Smooth muscle cell (in vitro differentiated cells): ENCODE measurements around the gene NRP1. TPM values are rescaled to one million over a fixed set of nuclear protein-coding genes. Genes with fewer than 3 reads are reported as not detected.

Experiments used
- DNase-seq: peaks from one replicate; lab custom pipeline; 2025; ENCODE audit not compliant: unreplicated experiment; lab: John Stamatoyannopoulos, UW
- H2AFZ ChIP-seq: fragments of 200-600 bp; sonication (generic); 2 replicates; pipeline ENCODE4 v1.6.0; 2016; ENCODE audit warnings: antibody characterized with exemption, low read depth, mild to moderate bottlenecking
- H3F3A ChIP-seq: fragments of 200-600 bp; sonication (generic); 2 replicates; pipeline ENCODE4 v1.6.0; 2017; ENCODE audit warnings: antibody characterized with exemption, low read depth
- H3K27ac ChIP-seq: fragments of 200-600 bp; sonication (generic); 2 replicates; pipeline ENCODE4 v1.5.1; 2016; ENCODE audit warnings: low read depth, mild to moderate bottlenecking
- H3K27me3 ChIP-seq: fragments of 200-600 bp; sonication (generic); 2 replicates; pipeline ENCODE4 v1.6.1; 2016; ENCODE audit warnings: low read depth, mild to moderate bottlenecking
- H3K36me3 ChIP-seq: fragments of 200-600 bp; sonication (generic); 2 replicates; pipeline ENCODE4 v1.5.1; 2016; ENCODE audit warnings: low read depth
- H3K4me1 ChIP-seq: fragments of 200-600 bp; sonication (generic); 2 replicates; pipeline ENCODE4 v1.5.1; 2016; ENCODE audit warnings: low read depth
- H3K4me2 ChIP-seq: fragments of 200-600 bp; sonication (generic); 2 replicates; pipeline ENCODE4 v1.6.0; 2016; ENCODE audit warnings: mild to moderate bottlenecking
- H3K4me3 ChIP-seq: fragments of 200-600 bp; sonication (generic); 2 replicates; pipeline ENCODE4 v1.5.1; 2016; ENCODE audit warnings: mild to moderate bottlenecking
- H3K79me2 ChIP-seq: fragments of 200-600 bp; sonication (generic); 2 replicates; pipeline ENCODE4 v1.6.0; 2016; ENCODE audit warnings: low read depth, mild to moderate bottlenecking
- H3K9ac ChIP-seq: fragments of 200-600 bp; sonication (generic); 2 replicates; pipeline ENCODE4 v1.6.0; 2016; ENCODE audit warnings: low read depth
- H3K9me3 ChIP-seq: fragments of 200-600 bp; sonication (generic); replicated peaks from 2 replicates; pipeline ENCODE4 v1.5.1; 2016; ENCODE audit warnings: low read depth
- H4K20me1 ChIP-seq: fragments of 200-600 bp; sonication (generic); 2 replicates; pipeline ENCODE4 v1.6.0; 2016; ENCODE audit warnings: low read depth
- CTCF ChIP-seq: fragments of 200-600 bp; sonication (generic); IDR thresholded peaks from 2 replicates; pipeline ENCODE4 v1.5.1; 2017; ENCODE audit warnings: borderline replicate concordance, mild to moderate bottlenecking, antibody characterized with exemption; ENCODE audit not compliant: insufficient read depth, poor library complexity, severe bottlenecking
- WGBS: methylation state at CpG from one replicate; pipeline ENCODE4 v1.1.7; 2016; ENCODE audit warnings: low lambda C conversion rate; 5-methylcytosine and 5-hydroxymethylcytosine counted together
- polyA plus RNA-seq: library from polyadenylated mRNA; unstranded; fragments of >200 nt; fragmentation: Nextera tagmentation; extraction: Ambion mirVana; gene quantifications from 2 replicates; pipeline ENCODE4 v1.2.1, GENCODE V29; 2016
- total RNA-seq: library from RNA; depleted of rRNA; stranded (reverse); fragments of >200 nt; gene quantifications from 2 replicates; pipeline ENCODE4 v1.2.3, GENCODE V29; 2014

NRP1 gene
- total and polyA plus RNA-seq, 2 experiments from 2014 or later = 74.8 to 80.4 TPM

- Histone ChIP-seq H2AFZ (no peak overlapping the region), H4K20me1 (no peaks in the 10 kb centered on the region), H3F3A (peaks cover 10% of the 10 kb centered on the region), H3K9me3 (no peaks in the 10 kb centered on the region), H3K9ac (no peak overlapping the region), H3K4me1 (no peaks in the 10 kb centered on the region), H3K27ac (peak overlapping the region; percentile 68), H3K79me2 (no peaks in the 10 kb centered on the region), H3K27me3 (no peaks in the 10 kb centered on the region), H3K4me3 (no peak overlapping the region), H3K36me3 (no peaks in the 10 kb centered on the region), H3K4me2 (peak overlapping the region; percentile 7)
- no peak for DNase-seq
- no peak for TF ChIP-seq CTCF
- WGBS = 49% methylated on average over 4 of the region's 4 CpGs
These were observed 133.2 kb downstream of the NRP1 start for GRCh38 chr10:33201056-33201780.

DNA sequence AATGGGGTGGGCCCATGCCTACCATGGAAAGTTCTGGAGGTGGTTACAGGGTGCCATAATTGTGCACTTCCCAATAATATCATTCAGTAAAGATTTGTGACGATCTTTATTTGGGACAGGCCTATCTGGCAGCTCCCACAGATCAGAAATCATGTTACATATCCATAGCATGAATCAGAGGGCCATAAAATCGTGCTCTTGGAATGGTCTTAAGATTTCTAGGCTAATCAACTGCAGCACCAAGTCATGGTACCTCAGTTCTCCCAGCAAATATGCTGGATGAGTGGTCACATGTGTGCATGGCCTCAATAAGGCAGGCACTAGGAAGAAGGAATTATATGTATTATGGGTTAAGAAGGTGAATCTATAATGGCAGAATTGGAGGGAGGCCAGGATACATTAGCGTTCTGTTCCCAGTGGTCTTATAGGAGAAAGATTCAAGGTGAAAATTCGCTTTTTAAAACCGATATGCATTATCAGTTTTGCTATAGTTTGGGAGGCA is 134.7 kb downstream of the NRP1 start:
- Histone ChIP-seq H3K9me3 (no peaks in the 10 kb centered on the region), H3K9ac (no peak overlapping the region), H2AFZ (no peak overlapping the region), H3K4me3 (no peak overlapping the region), H4K20me1 (no peaks in the 10 kb centered on the region), H3K27me3 (no peaks in the 10 kb centered on the region), H3K36me3 (no peaks in the 10 kb centered on the region), H3K27ac (no peak overlapping the region), H3K4me1 (peaks cover 3% of the 10 kb centered on the region), H3K79me2 (no peaks in the 10 kb centered on the region), H3K4me2 (no peak overlapping the region), H3F3A (peaks cover 24% of the 10 kb centered on the region)
- 68% methylated on average over 5 of the region's 5 CpGs for WGBS
- no peak for TF ChIP-seq CTCF
- DNase-seq = no peak

- no peak overlapping the region for H3K4me2 ChIP-seq
- no peaks in the 10 kb centered on the region for H3K9me3 ChIP-seq
- WGBS = 94% methylated on average over 2 of the region's 2 CpGs
- H2AFZ ChIP-seq = no peak overlapping the region
- peaks cover 3% of the 10 kb centered on the region for H3K4me1 ChIP-seq
- no peak for TF ChIP-seq CTCF
- H3F3A ChIP-seq = peaks cover 25% of the 10 kb centered on the region
- H3K27ac ChIP-seq = no peak overlapping the region
- no peaks in the 10 kb centered on the region for H4K20me1 ChIP-seq
- H3K79me2 ChIP-seq = no peaks in the 10 kb centered on the region
- no peak for DNase-seq
- H3K36me3 ChIP-seq = no peaks in the 10 kb centered on the region
- no peak overlapping the region for H3K4me3 ChIP-seq
- no peak overlapping the region for H3K9ac ChIP-seq
- no peaks in the 10 kb centered on the region for H3K27me3 ChIP-seq
These were observed 135.9 kb downstream of the NRP1 start for GRCh38 chr10:33198610-33199009.
